K562 (cell line): ENCODE results near the gene CDC45. TPM values are rescaled to one million over a fixed set of nuclear protein-coding genes. Genes with fewer than 3 reads are reported as not detected.

Experiments used
- CCAR2 ChIP-seq: fragments of 200-400 bp; formaldehyde crosslinking; IDR thresholded peaks from 2 replicates; pipeline ENCODE4 v1.6.1; 2017; ENCODE audit warnings: mild to moderate bottlenecking, low read depth, low read length
- MIER1 ChIP-seq: fragments of 450-650 bp; IDR thresholded peaks from 2 replicates; pipeline ENCODE4 v1.6.1; 2016; ENCODE audit warnings: antibody characterized with exemption, mild to moderate bottlenecking, low read depth
- NCOA4 ChIP-seq: fragments of 450-650 bp; IDR thresholded peaks from 2 replicates; pipeline ENCODE4 v1.6.1; 2018; ENCODE audit warnings: mild to moderate bottlenecking; ENCODE audit not compliant: partially characterized antibody
- SP2 ChIP-seq: IDR thresholded peaks from 2 replicates; pipeline ENCODE4 v1.6.1; 2011; ENCODE audit warnings: mild to moderate bottlenecking, low read depth, low read length, moderate library complexity; ENCODE audit not compliant: poor library complexity, severe bottlenecking; ENCODE audit errors: extremely low read depth
- STAT5B ChIP-seq: fragments of 250-450 bp; sonication (Bioruptor Pico); IDR thresholded peaks from 2 replicates; pipeline ENCODE4 v1.8.0; 2021; ENCODE audit warnings: mild to moderate bottlenecking, inconsistent platforms
- ZC3H11A ChIP-seq: IDR thresholded peaks from 2 replicates; pipeline ENCODE4 v1.6.1; 2012; ENCODE audit warnings: low read depth, low read length, improper control_type of control experiment
- ZNF12 ChIP-seq: sonication (generic); formaldehyde crosslinking; IDR thresholded peaks from 2 replicates; pipeline ENCODE4 v1.4.0; 2020; ENCODE audit warnings: mild to moderate bottlenecking, missing genetic modification reagents
- ZNF282 ChIP-seq: sonication (generic); formaldehyde crosslinking; IDR thresholded peaks from 2 replicates; pipeline ENCODE4 v1.8.1; 2023; ENCODE audit warnings: missing genetic modification reagents
- polyA plus RNA-seq, 8 experiments: library from polyadenylated mRNA; depleted of rRNA in 4 of 8; stranded (reverse) in 5 of 8; unstranded in 3 of 8; fragments of >200 nt; fragmentation: Nextera tagmentation in 2 of 8; fragmentation: Illumina TruSeq in 1 of 8; extraction: Ambion mirVana in 2 of 8; extraction: Trizol in 1 of 8; gene quantifications; 2 replicates each; pipeline versions ENCODE4 v1.2.1 to v1.2.3, GENCODE V29; 2011 to 2014; ENCODE audit warnings: inconsistent platforms in 1 of 8, missing spikeins in 1 of 8
- total RNA-seq, 7 experiments: library from RNA; depleted of rRNA in 6 of 7; stranded (reverse); fragments of >200 nt in 6 of 7; fragmentation: Illumina TruSeq in 2 of 7; extraction: Trizol in 2 of 7; gene quantifications; 2 replicates each; pipeline versions ENCODE4 v1.2.1 to v1.2.3, GENCODE V29; 2011 to 2021; ENCODE audit warnings: low replicate concordance in 1 of 7
- TF ChIP-seq, protein P1 (sequence below), 2 experiments: fragments of 450-650 bp in 1 of 2; sonication (generic) in 1 of 2; formaldehyde crosslinking in 1 of 2; IDR thresholded peaks; 2 replicates each; pipeline versions ENCODE4 v1.7.1 to v1.9.0; 2016 to 2022; ENCODE audit warnings: inconsistent platforms in 1 of 2, mild to moderate bottlenecking in 1 of 2, missing genetic modification reagents in 1 of 2
- TF ChIP-seq, protein P2 (sequence below): fragments of 250-450 bp; sonication (Bioruptor Pico); IDR thresholded peaks from 2 replicates; pipeline ENCODE4 v1.8.0; 2021; ENCODE audit warnings: moderate library complexity, mild to moderate bottlenecking, inconsistent platforms
- TF ChIP-seq, protein P3 (sequence below): fragments of 250-450 bp; sonication (Bioruptor Pico); IDR thresholded peaks from 2 replicates; pipeline ENCODE4 v1.9.0; 2021; ENCODE audit warnings: mild to moderate bottlenecking, inconsistent platforms
- TF ChIP-seq, protein P4 (sequence below): sonication (generic); formaldehyde crosslinking; IDR thresholded peaks from 2 replicates; pipeline ENCODE4 v1.5.0; 2020; ENCODE audit warnings: missing genetic modification reagents

Gene CDC45
- total and polyA plus RNA-seq, 9 of the 15 experiments (the other 6 are each of a cell fraction or from before 2014, with no cell fraction given): 251 to 580 (median 410) TPM

GRCh38 chr22:19479355-19480172, at the start of gene CDC45 (continued):
- TF ChIP-seq, protein P1, sequence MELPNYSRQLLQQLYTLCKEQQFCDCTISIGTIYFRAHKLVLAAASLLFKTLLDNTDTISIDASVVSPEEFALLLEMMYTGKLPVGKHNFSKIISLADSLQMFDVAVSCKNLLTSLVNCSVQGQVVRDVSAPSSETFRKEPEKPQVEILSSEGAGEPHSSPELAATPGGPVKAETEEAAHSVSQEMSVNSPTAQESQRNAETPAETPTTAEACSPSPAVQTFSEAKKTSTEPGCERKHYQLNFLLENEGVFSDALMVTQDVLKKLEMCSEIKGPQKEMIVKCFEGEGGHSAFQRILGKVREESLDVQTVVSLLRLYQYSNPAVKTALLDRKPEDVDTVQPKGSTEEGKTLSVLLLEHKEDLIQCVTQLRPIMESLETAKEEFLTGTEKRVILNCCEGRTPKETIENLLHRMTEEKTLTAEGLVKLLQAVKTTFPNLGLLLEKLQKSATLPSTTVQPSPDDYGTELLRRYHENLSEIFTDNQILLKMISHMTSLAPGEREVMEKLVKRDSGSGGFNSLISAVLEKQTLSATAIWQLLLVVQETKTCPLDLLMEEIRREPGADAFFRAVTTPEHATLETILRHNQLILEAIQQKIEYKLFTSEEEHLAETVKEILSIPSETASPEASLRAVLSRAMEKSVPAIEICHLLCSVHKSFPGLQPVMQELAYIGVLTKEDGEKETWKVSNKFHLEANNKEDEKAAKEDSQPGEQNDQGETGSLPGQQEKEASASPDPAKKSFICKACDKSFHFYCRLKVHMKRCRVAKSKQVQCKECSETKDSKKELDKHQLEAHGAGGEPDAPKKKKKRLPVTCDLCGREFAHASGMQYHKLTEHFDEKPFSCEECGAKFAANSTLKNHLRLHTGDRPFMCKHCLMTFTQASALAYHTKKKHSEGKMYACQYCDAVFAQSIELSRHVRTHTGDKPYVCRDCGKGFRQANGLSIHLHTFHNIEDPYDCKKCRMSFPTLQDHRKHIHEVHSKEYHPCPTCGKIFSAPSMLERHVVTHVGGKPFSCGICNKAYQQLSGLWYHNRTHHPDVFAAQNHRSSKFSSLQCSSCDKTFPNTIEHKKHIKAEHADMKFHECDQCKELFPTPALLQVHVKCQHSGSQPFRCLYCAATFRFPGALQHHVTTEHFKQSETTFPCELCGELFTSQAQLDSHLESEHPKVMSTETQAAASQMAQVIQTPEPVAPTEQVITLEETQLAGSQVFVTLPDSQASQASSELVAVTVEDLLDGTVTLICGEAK (IDR thresholded peaks at IDR 0.05): no peak
- TF ChIP-seq, protein P1 (CRISPR knock-in tag; IDR thresholded peaks at IDR 0.05): no peak
- TF ChIP-seq ZC3H11A: peak; percentile 38
- TF ChIP-seq, protein P2, sequence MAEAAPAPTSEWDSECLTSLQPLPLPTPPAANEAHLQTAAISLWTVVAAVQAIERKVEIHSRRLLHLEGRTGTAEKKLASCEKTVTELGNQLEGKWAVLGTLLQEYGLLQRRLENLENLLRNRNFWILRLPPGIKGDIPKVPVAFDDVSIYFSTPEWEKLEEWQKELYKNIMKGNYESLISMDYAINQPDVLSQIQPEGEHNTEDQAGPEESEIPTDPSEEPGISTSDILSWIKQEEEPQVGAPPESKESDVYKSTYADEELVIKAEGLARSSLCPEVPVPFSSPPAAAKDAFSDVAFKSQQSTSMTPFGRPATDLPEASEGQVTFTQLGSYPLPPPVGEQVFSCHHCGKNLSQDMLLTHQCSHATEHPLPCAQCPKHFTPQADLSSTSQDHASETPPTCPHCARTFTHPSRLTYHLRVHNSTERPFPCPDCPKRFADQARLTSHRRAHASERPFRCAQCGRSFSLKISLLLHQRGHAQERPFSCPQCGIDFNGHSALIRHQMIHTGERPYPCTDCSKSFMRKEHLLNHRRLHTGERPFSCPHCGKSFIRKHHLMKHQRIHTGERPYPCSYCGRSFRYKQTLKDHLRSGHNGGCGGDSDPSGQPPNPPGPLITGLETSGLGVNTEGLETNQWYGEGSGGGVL (CRISPR knock-in tag): no peak
- no peak for TF ChIP-seq MIER1
- no peak for TF ChIP-seq SP2
- TF ChIP-seq STAT5B (CRISPR knock-in tag): no peak
- TF ChIP-seq, protein P3, sequence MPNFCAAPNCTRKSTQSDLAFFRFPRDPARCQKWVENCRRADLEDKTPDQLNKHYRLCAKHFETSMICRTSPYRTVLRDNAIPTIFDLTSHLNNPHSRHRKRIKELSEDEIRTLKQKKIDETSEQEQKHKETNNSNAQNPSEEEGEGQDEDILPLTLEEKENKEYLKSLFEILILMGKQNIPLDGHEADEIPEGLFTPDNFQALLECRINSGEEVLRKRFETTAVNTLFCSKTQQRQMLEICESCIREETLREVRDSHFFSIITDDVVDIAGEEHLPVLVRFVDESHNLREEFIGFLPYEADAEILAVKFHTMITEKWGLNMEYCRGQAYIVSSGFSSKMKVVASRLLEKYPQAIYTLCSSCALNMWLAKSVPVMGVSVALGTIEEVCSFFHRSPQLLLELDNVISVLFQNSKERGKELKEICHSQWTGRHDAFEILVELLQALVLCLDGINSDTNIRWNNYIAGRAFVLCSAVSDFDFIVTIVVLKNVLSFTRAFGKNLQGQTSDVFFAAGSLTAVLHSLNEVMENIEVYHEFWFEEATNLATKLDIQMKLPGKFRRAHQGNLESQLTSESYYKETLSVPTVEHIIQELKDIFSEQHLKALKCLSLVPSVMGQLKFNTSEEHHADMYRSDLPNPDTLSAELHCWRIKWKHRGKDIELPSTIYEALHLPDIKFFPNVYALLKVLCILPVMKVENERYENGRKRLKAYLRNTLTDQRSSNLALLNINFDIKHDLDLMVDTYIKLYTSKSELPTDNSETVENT (CRISPR knock-in tag): peak; percentile 41; the same call in 1 of the 2 replicates
- TF ChIP-seq ZNF12 (CRISPR knock-in tag): no peak
- TF ChIP-seq ZNF282 (CRISPR knock-in tag): no peak
- TF ChIP-seq, protein P4, sequence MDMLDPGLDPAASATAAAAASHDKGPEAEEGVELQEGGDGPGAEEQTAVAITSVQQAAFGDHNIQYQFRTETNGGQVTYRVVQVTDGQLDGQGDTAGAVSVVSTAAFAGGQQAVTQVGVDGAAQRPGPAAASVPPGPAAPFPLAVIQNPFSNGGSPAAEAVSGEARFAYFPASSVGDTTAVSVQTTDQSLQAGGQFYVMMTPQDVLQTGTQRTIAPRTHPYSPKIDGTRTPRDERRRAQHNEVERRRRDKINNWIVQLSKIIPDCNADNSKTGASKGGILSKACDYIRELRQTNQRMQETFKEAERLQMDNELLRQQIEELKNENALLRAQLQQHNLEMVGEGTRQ (CRISPR knock-in tag): no peak
- no peak for TF ChIP-seq CCAR2
- no peak for TF ChIP-seq NCOA4
